ELF-1 (cell line): ENCODE results near the gene DIAPH1.
A peak's percentile ranks its signal among the peaks of the same experiment; 100 is the strongest.
"Not testable (repeated sequence)": the region's sequence is repeated elsewhere in the genome, so short reads cannot be mapped to it uniquely, and the experiment has no call there.

ENCODE experiments used
- DNase-seq: peaks from one replicate; pipeline ENCODE4 v3.0.0-alpha.2; 2016; ENCODE audit warnings: low read depth, low spot score

Gene DIAPH1

DNA sequence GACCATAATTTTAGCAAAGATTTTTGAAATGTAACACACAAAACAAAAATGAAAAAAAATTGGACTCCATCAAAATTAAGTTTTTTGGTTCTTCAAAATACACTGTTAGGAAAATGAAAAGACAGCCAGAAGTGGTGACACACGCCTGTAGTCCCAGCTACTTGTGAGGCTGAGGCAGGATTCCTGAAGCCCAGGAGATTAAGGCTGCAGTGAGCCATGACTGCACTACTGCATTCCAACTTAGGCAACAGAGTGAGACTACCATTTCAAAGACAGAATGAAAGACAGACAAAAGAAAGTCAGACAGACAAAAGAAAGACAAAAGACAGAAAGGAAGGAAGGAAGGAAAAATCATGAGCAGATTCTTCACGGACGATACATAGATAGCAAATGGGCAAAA lies 7.5 kb downstream of the DIAPH1 start:
- DNase-seq, result peak; percentile 39

DNA sequence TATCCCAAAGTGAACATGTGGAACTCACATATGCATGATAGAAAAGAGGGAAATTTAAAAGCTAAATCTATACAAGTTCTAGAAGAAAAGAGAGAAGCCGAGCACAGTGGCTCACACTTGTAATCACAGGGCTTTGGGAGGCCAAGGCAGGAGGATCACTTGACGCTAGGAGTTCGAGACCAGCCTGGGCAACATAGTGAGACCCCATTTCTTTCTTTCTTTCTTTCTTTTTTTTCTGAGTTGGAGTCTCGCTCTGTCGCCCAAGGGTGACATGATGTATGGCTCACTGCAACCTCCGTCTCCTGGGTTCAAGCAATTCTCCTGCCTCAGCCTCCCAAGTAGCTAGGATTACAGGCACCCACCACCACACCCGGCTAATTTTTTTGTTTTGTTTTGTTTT lies 8.9 kb downstream of the DIAPH1 start:
- DNase-seq, result not testable (repeated sequence)

DNA sequence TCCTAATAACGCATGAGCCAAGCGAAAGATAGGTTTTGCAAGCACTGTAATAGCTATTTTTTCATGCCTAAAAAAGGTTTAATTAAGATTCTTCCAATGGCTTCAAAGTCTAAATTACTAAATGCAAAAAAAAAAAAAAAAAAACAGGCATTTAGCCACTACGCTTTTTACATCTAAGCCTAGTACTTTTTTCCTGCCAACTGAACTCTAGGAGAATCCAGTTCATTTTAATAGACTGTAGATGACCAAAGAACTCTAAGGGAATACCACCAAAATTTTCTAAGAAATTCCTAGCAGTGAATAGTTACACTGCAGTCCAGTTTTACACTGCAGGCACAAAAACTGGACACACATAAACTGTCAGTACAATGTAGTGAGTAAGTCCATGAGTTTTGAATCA lies 9.8 kb downstream of the DIAPH1 start:
- DNase-seq, result no peak

DNA sequence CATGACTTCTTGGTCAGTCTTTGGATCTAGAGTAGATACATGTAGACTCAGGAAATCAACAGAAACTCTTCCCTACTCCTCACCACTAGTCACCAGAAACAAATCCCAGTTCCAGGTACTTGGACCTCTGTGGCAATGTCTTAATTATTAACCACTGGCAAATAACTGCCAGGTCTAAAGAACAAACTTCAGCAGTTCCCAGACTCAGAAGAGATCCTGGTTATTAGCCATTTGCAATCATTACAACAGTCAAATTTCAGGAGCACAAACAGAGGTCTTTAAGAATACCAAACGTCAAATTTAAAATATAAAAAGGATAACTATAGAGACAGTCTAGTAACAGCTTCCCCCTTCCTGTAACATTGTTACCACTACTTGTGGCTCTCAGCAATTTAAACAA lies 10.2 kb downstream of the DIAPH1 start:
- DNase-seq, result no peak

DNA sequence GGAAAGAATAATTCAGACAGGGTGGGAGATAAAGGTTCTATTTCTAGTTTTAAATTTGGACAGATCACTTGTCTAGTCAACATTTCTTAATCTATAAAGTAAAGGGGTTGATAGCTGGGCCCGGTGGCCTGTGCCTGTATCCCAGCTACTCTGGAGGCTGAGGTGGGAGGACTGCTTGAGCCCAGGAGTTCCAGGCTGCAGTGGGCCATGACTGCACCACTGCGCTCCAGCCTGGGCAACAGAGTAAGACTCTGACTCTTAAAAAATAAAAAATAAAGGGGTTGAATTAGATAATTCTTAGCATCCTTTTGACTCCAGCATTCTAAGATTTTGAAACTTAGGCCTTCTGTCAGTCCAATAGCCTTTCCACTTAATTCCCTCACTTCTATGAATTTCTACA lies 10.8 kb downstream of the DIAPH1 start:
- DNase-seq, result no peak

DNA sequence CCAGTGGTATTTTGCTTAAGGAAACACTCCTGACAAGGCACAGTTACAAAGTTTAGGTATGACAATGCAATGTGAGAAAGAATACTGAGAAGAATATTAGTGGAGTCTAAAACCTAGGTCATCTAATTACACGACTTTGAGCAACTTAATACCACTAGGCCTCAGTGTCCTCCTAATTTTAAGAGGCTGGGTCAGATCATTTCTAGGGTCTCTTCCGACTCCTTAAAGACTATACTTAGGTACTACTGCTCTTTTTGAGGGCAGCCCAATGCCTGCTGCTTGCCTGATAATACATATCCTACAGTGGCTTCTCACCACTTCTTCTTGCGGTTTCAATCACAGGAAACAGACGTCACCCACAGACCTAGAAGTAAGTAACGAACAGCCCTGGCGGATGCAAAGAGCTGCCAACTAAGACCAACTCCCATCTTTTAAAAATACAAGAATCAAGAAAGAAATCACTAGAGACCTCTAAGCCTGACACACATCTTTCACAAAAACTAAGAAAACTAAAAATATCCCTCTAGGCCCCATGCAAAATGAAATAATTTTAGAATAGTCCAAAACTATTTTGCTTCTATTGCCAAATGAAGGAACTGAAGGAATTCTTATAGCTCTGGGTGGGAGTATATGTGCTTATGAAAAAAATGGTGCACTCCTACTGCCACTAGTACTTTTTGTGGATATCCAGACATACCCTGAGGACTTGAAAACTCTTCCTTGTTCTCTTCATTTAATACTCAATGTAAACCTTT lies 13.1 kb downstream of the DIAPH1 start:
- no peak for DNase-seq

DNA sequence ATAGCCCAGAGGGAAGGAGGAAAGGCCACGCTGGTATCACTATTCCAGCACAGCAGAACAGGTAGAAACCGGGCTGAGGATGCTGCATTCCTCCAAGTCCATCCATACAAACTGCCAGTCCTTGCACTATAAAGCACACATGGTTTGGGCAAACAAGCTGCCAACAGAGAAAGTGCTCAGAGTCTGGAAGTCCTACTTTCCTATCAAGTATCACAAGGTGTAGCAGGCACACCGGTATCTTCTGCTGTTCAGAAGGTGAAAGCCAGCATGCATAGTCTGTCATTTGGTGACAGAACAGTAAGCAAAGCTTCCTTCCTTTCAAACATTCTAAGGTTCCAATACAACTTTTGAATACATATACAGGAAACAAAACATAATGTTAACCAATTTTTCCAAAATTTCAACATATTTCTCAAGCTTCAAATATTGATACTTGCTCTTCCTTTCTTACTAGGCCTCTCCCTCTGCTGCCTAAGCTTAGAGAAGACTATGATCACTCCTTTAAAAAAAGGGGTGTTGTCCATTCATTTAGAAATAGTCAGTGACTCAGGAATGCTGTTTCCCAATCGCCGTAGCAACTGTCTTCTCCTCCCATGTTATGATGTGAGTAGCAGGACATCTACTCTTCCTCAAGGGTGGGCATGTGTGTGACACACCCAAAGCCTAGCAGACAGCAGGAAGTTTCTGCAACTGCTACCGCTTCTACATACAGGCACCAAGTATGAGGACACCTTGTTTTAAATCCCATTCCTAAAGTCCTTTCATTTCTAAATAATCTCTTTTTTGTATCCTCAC lies 14.7 kb downstream of the DIAPH1 start:
- no peak for DNase-seq

DNA sequence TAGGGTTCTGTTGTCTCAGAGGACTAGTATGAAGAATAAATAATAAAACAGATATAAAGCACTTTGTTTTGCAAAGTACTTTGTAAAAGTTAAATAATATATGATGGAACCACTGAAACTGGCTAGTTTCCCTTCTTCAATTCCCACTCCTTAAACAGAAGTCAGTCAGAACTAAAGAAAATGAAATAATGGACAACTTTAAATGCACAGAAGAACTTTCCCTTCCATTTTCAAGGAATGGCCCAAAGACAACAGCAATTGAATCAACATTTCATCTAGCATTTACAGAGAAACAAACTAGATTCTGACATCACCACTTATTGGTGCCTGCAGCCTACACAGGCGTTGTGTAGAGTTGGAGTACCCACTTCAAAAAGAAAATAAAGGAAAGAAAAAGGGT lies 16.2 kb downstream of the DIAPH1 start:
- no peak for DNase-seq

DNA sequence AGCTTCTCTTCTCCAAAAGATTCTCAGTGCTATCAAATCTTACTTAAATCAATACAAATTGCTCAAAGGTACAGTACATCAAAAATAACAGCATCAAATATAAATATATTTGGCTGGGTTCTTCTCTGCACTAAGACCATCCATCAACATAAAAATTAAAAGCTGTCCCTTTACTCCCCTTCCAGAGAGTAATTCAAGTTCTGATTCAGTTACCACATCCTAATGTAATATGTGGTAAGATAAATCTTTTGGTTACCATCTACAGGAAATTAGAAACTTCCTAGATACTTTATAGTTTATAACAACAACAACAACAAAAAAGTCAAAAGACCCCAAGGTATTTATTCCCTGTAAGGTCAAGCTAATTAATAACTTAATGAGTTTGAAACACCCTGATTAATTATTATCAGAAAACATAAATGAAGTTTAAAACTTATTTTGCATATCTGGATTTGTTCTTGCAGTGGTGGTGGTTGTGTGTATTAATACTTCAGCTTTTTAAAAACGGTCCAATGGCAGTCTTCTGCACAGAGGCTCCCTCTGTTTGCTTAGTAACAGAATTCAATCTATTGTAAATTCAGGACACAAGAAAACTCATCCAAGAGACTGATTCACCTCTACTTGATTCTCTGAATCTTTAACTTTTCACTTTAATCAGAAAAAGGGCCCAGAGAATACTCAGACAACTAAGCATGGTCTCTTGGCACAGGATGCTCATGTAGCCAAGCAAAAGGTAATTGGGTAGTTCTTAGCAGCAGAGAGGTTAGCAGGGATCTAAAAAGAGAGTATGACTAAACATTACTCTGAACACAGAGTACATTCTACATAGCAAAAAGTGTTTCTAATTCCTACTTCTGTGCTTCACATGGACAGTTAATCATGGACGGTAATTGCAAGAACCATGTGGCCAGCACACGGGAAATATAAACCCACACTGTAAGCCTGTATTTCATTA lies 20.1 kb downstream of the DIAPH1 start:
- no peak for DNase-seq

DNA sequence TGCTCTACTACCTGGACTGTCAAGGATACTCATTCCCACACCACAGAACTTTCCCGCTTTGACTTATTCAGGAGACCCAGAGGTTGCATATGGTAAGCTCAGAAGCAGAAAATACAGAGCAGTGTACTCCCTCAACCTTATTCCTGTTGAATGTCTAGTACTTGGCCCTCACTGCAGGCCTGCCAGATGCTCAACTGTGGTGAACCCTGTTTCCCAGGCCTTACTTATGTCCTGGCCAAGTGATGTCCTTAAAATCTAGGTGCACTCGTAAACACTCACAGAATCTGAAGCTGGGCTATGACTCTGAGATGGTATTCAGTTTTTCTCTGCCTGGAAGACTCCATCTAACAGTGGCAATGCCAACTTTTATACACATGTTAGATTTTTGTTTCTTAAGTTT lies 21.0 kb downstream of the DIAPH1 start:
- DNase-seq, result no peak

DNA sequence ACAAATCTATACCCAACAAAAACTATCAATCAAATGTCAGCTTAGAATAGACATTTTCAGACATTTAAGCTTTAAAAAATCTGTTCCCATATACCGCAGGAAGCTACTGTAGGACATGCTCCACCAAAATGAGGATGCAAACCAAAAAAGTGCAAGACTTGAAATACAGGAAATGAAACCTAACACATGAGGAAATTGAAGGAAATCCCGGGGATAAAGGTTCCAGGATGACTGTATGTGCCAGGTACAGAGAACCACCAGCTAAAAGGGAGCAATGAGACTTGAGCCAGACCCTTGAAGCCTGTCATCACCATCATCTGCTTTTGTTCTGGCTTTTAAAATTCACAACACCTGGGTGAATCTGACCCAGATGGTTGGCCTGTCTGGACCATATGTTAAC lies 21.4 kb downstream of the DIAPH1 start:
- no peak for DNase-seq

DNA sequence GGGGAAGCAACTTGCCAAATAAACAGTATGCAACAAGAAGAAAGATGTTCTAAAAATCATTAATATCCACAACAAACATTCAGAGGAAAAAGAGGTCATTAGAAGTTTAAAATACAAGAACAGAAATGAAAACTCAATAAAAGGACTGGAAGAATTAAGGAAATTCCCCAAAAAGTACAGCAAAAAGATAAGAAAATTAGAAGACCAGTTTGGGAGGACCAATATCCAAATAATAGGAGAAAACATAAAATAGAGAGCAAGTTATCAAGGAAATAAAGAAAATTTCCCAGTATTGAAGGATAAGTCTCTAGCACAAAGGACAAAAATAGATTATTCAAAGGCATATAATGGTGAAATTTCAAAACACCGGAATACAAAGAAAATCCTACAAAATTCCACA lies 21.9 kb downstream of the DIAPH1 start:
- no peak for DNase-seq

DNA sequence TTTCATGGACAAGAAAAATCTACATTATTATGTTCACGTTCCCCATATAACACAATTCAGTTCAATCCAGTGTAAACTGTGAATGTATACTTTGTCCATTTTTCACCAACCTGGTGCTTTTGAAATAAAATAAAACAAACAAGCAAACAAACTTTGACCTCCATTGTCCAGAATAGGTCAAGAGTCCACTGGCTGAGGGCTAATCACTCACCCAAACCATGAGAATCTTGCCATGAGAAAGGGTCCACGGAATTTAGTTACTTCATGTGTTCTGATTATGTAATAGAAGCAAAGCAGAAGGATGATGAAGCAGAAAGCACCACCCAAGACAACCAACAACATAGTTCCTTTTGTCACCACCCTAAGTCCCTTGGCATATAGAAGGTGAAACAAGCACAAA lies 28.7 kb downstream of the DIAPH1 start:
- DNase-seq, result no peak

DNA sequence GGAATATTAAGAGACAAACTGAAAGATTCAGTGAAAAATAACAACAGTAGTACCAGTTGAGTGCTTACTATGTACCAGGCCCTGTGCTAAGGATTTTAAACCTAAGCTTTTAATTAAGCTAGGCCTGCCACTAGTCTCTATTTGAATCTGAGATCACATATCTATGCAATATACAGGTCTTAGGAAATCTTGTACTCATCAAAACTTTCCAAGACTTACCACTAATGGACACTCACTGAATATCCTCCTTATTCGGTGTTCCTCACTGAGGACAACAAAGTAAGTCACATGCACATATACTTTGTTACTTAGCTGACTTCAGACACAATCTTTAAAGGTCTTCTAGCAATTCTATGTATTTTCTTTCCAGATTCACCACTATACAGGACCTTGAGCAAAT lies 32.6 kb downstream of the DIAPH1 start:
- no peak for DNase-seq

DNA sequence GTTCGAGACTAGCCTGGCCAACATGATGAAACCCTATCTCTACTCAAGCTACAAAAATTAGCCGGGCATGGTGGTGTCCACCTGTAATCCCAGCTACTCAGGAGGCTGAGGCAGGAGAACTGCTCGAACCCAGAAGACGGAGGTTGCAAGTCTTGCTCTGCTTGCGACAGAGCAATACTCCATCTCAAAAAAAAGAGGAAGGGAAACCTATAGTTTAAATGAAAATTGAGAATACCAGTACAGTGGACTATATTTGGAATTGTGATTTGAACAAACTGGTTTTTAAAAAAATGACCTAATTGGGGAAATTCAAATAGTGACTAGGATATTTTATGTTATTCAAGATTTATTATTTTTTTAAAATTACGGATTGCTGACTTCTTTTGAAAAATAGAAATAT lies 33.2 kb downstream of the DIAPH1 start:
- DNase-seq, result no peak

DNA sequence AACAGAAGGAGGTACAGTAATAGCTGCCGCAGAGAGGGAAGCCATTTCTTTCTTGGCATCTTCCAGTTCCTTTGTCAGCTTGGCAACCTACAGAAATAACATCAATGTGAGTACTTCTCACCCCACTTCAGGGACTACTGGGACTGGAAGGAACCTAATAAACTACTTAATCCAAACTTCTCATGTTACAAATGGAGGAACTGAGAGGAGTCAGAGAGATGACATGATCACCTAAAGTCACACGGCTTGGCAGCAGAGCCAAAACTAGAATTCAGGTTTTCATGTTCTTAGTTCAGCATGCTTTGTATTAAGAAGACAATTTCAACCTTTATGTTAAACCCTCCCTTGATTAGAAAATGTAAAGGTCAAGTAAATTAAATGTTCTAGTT lies 44.7 kb downstream of the DIAPH1 start:
- DNase-seq, result no peak

DNA sequence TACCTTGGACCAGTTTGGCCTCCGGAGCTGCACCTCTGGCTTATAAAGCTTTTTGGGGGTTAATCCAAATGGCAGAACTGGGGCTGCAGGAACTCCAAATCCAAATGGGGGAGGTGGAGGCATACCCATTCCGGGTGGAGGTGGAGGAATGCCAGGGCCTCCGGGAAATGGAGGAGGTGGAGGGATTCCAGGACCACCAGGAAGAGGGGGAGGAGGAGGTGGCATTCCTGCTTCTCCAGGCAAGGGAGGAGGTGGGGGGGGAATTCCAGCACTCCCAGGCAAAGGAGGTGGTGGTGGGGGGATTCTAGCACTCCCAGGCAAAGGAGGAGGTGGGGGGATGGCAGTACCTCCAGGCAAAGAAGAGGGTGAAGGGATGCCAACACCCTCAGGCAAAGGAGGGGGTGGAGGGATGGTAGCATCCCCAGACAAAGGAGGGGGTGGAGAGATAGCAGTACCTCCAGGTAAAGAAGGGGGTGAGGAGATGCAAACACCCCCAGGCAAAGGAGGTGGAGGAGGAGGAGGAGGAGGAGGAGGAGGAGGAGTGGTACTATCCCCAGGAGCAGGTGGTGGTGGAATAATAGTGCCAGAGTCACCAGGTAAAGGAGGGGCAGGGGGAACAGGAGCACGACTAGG lies 45.2 kb downstream of the DIAPH1 start:
- peak; percentile 30 for DNase-seq

DNA sequence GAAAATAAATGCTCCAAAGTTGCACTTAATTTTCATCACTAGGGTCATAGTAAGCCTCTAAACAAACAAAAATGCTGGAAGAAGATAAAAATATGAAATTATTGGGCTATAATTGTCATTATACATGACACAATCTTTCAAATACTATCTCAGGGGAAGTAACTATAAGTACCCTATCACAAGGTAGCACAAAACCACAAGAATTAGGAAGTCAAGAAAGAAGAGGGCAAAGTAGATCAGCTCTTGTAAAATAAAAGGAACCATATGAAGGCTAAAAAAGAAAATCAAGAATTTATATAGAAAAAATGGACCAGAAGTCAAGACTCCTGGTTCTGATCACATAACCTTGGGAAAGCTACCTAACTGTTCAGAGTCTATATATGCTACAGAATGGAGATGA lies 48.1 kb downstream of the DIAPH1 start:
- no peak for DNase-seq

DNA sequence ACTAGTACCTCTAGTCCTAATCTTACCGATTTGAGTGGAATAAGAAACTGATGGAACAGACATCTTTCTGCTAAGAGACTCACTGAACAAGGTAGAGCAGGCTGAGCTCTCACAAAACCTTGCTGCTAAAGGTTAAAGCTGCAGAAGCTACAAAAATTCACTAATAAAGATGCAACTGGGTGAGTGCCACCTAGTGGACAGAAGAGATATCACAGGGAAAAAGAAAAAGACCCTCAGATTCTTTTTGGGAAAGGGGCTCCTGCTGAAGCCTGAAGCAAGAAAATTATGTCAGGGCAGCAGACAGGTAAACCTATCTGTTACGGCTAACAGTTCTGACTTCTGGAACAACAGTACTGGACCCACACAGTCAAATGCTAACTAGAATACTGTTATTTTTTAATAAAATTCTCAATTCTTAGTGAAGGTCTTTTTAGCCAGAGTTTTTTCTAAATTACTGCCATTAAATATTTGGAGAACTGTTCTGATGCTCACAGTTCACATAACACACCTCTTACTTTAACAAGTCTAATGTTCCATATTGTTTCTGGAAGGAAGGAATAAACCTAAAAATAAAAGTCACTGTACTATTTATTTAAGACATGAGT lies 51.2 kb downstream of the DIAPH1 start:
- peak; percentile 35 for DNase-seq

DNA sequence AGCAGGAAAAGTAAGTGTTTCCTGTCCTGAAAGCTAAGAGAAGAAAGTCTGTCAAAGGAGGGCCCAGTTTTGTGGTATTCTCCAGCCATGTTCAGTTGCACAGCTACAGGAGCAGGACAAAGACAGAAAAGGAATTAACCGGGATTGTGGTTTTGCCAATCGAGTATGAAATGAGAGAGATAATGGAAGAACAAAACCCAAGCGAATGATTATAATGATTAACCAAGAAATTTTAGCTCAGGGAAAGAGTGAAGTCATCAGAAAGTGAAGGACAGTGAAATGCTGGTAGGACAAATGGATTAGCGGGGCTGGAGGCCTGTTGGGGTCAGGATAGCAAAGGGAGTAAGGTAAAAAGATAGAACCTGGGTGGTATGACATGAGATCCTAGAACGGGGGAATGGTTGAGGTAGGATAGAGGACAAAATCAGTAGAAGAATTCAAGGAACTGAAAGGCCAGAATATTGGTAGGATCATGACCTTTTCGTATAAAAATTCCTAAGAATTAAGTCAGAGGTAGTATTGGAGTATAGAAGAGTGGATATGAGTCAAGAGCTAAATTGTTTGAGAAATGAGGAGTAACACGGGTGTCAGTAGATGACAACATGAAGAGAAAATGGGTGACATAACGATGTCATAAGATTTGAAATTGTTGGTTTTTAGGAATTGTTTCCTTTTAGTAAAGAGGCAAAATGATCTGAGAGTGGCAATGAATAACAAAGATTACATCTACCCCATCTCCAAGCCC lies 52.8 kb downstream of the DIAPH1 start:
- DNase-seq, result no peak
